GM18517 (cell line): ENCODE results near the gene NF2.

Experiments used
- ATAC-seq: cut with Tn5 transposase; IDR thresholded peaks from one replicate; pipeline ENCODE4 v1.9.1; 2021; ENCODE audit warnings: mild to moderate bottlenecking, moderate library complexity; ENCODE audit not compliant: unreplicated experiment

The NF2 gene

DNA sequence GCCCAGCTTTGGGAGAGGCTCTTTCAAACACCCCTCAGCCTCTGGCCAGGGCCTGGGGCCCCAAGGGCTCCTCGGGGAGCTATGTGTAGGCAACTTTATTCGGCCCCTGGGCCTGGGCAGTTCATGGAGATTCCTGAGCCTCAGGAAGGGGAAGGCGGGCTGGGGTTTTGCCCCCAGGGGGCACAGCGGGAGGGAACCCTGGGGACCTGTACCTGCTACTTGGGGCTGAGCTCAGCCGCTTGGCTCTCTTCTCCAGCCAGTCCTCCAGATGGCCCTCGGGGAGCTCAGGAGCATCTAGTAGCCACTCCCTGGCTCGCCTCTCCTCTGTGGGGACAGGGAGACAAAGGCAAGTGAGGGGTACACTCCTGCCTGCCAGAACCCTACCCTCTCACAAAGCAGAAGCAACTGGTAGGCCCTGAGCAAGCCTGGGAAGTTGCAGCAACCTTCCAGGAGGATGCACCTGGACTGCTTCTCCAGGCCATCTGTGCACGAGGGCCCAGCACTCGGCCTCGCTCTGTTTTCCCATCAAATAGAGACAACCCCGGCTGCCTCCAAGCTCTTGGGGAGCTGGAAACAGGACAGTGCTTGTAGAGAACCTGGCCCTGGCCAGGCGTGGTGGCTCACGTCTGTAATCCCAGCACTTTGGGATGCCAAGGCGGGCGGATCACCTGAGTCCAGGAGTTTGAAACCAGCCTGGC lies 134.8 kb downstream of the NF2 start:
- no peak for ATAC-seq

GRCh38 chr22:29739346-29739875 lies 136.0 kb downstream of the NF2 start:
- no peak for ATAC-seq

DNA sequence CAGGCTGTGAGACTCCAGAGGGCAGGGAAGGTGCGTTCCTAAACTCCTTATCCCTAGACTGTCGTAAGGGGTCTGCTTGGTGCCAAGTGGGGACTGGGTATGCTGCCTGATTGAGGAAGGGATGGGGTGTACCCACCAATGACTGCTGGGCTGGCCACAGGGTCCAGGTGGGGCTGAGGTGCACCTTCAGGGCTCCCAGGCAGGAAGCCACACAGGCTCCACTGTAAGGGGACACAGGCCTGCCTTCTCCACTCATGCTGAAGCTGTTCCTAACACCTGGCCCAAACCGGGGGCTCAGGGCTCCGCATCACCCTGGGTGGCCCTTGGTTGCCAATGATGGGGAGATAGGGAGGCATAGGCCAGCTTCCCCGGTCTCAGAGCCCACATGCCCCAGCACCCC lies 136.8 kb downstream of the NF2 start:
- ATAC-seq, result no peak

- ATAC-seq, result no peak
Measured at GRCh38 chr22:29741926-29742325, 138.5 kb downstream of the NF2 start.

- ATAC-seq, result no peak
Measured at GRCh38 chr22:29742326-29742725, 138.9 kb downstream of the NF2 start.

- ATAC-seq, result no peak
Measured at GRCh38 chr22:29744902-29745301, 141.5 kb downstream of the NF2 start.

- no peak for ATAC-seq
Measured at GRCh38 chr22:29747832-29748231, 144.4 kb downstream of the NF2 start.
